Measurements from ENCODE around the gene DCAF11.

GRCh38 chr14:24126939-24127338 lies 12.4 kb downstream of the DCAF11 start:
- TF ChIP-seq POLR2A (IDR thresholded peaks at IDR 0.05) (no peak), CTCF (IDR thresholded peaks at IDR 0.05) (no peak)

Measured in uterus (tissue), 2 donors.